Stomach (tissue), 9 donors: Measurements from ENCODE around the gene COL1A1. TPM values are rescaled to one million over a fixed set of nuclear protein-coding genes. Genes with fewer than 3 reads are reported as not detected.

ENCODE experiments used
- DNase-seq, 2 donors: peaks; one replicate each; pipeline versions ENCODE4 v3.0.0 to v3.0.0-alpha.2; 2013 to 2019
- H3K27ac ChIP-seq, 5 donors: fragments of 200-600 bp in 4 of 5; sonication (generic) in 4 of 5; one replicate each; pipeline ENCODE4 v1.5.1; 2013 to 2019; ENCODE audit warnings: mild to moderate bottlenecking in 1 of 5, moderate library complexity in 1 of 5
- H3K27me3 ChIP-seq, 3 donors: fragments of 200-600 bp; sonication (generic); one replicate each; pipeline ENCODE4 v1.5.1; 2017 to 2019; ENCODE audit warnings: mixed run types in 1 of 3
- H3K36me3 ChIP-seq, 4 donors: fragments of 200-600 bp; sonication (generic); 1 replicate in 3 of 4; 2 replicates in 1 of 4; pipeline ENCODE4 v1.5.1; 2016 to 2019
- H3K4me1 ChIP-seq, 4 donors: fragments of 200-600 bp; sonication (generic); one replicate each; pipeline ENCODE4 v1.5.1; 2016 to 2019
- H3K4me3 ChIP-seq, 4 donors: fragments of 200-600 bp; sonication (generic) in 3 of 4; one replicate each; pipeline ENCODE4 v1.5.1; 2016 to 2019; ENCODE audit warnings: mild to moderate bottlenecking in 1 of 4
- H3K9me3 ChIP-seq, 4 donors: fragments of 200-600 bp; sonication (generic); one replicate each; pipeline ENCODE4 v1.5.1; 2016 to 2019
- EP300 ChIP-seq: sonication (generic); formaldehyde crosslinking; IDR thresholded peaks from one replicate; pipeline ENCODE4 v1.6.1; 2017; ENCODE audit warnings: antibody characterized with exemption
- POLR2A ChIP-seq, 4 donors: fragments of 450-650 bp; IDR thresholded peaks; one replicate each; pipeline ENCODE4 v1.6.1; 2016; ENCODE audit warnings: antibody characterized with exemption in 4 of 4, control low read depth in 2 of 4, mild to moderate bottlenecking in 1 of 4, moderate library complexity in 1 of 4
- POLR2AphosphoS5 ChIP-seq, 3 donors: sonication (generic); formaldehyde crosslinking; IDR thresholded peaks; one replicate each; pipeline ENCODE4 v1.6.1; 2016; ENCODE audit warnings: antibody characterized with exemption in 3 of 3
- WGBS, 5 donors: extraction: QIAGEN DNeasy Blood & Tissue Kit in 3 of 5; methylation state at CpG; one replicate each; pipeline versions ENCODE4 v1.1.5 to v1.1.7; 2013 to 2018; 5-methylcytosine and 5-hydroxymethylcytosine counted together
- intact Hi-C: fragments of 100-400 bp; cut with DNase I; formaldehyde crosslinking; loops from one replicate; pipeline ENCODE4 v1.15.1; 2023; ENCODE audit warnings: low total_unique reads
- polyA plus RNA-seq, 3 donors: library from polyadenylated mRNA; stranded (reverse); fragments of 200-250 nt; gene quantifications; one replicate each; pipeline ENCODE4 v1.2.3, GENCODE V29; 2013
- total RNA-seq, 5 donors: library from RNA; depleted of rRNA; stranded (reverse); fragments of >200 nt; gene quantifications; one replicate each; pipeline versions ENCODE4 v1.1.0 to v1.2.3, GENCODE V29; 2014 to 2016
- TF ChIP-seq, protein P1 (sequence below), 7 experiments: fragments of 450-650 bp in 4 of 7; fragments of 200-600 bp in 3 of 7; sonication (generic) in 3 of 7; IDR thresholded peaks; one replicate each; pipeline ENCODE4 v1.5.1; 2016 to 2019; ENCODE audit warnings: antibody characterized with exemption in 7 of 7, control low read depth in 2 of 7, mild to moderate bottlenecking in 1 of 7
- donor health status: healthy with polysubstance abuse.
- donor health status: Bipolar disorder and iron deficiency.
- donor health status: healthy.

COL1A1 gene
- total and polyA plus RNA-seq, 8 donors: 17.9 to 1,931 (median 142) TPM

DNA sequence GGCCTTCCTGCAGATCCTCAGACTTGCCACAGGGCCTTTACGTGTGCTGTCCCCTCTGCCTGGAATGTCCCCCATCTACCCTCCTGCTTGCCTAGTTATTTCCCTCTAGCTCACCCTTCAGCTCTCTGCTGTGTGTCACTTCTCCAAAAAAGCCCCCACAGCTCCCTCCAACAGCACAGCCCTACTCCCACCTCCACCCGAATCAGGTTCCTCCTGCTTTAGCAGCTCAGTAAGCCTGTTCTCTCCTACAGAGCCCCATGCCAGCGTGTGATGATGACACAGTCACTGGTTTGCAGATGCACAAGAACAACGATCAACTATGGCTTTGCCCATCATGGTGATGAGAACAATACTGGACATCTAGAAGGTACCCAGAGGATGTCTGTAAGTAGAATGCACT, 64.4 kb downstream of the COL1A1 start:
- H3K9me3 ChIP-seq: no peaks in the 10 kb centered on the region
- TF ChIP-seq POLR2AphosphoS5 (IDR thresholded peaks at IDR 0.05) (no peak), EP300 (no peak), POLR2A (IDR thresholded peaks at IDR 0.05) (no peak)
- TF ChIP-seq, protein P1, sequence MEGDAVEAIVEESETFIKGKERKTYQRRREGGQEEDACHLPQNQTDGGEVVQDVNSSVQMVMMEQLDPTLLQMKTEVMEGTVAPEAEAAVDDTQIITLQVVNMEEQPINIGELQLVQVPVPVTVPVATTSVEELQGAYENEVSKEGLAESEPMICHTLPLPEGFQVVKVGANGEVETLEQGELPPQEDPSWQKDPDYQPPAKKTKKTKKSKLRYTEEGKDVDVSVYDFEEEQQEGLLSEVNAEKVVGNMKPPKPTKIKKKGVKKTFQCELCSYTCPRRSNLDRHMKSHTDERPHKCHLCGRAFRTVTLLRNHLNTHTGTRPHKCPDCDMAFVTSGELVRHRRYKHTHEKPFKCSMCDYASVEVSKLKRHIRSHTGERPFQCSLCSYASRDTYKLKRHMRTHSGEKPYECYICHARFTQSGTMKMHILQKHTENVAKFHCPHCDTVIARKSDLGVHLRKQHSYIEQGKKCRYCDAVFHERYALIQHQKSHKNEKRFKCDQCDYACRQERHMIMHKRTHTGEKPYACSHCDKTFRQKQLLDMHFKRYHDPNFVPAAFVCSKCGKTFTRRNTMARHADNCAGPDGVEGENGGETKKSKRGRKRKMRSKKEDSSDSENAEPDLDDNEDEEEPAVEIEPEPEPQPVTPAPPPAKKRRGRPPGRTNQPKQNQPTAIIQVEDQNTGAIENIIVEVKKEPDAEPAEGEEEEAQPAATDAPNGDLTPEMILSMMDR (IDR thresholded peaks at IDR 0.05): no peak
- no peak overlapping the region for H3K27ac ChIP-seq
- H3K4me1 ChIP-seq: peaks cover 20 to 49% (median 33%) of the 10 kb centered on the region in 4 donors
- no peaks in the 10 kb centered on the region for H3K27me3 ChIP-seq
- H3K4me3 ChIP-seq: no peak overlapping the region
- DNase-seq: no peak
- intact Hi-C loops: no loop called here
- 90 to 97% (median 92%) methylated on average over 4 of the region's 4 CpGs for WGBS, 5 donors
- peaks cover 69 to 82% (median 80%) of the 10 kb centered on the region in 4 donors for H3K36me3 ChIP-seq

DNA sequence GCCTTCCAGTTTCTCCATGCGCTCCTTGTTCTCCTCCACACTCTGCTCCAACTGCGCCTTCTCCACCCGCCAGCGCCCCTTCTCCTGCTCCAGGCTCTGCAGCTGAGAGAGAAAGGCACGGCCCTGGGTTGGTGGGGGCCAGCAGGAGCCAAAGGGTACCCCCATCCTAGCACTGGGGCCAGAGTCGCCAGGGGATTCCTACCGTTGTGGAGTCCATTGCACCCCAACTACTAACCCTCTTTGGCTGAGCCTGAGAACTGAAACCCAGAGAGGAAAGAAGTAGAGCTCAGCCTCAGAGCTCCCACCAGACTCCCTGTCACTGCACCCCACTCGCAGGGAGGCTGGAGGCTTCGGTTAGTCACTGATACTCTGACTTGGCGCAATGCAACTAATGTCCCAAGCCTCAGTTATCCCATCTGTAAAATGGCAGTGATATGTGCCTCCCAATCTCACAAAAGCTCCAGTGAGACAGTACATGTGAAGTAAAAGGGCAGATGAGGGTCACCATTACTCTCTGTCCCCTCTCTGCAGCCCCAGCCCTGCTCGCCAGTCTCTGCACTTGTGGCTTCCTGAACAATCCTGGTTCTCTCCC, 65.2 kb downstream of the COL1A1 start:
- intact Hi-C loops: no loop called here
- no peaks in the 10 kb centered on the region for H3K9me3 ChIP-seq
- no peak overlapping the region for H3K27ac ChIP-seq
- no peak overlapping the region for H3K4me3 ChIP-seq
- H3K27me3 ChIP-seq: no peaks in the 10 kb centered on the region
- peaks cover 63 to 74% (median 71%) of the 10 kb centered on the region in 4 donors for H3K36me3 ChIP-seq
- H3K4me1 ChIP-seq: peaks cover 20 to 47% (median 33%) of the 10 kb centered on the region in 4 donors
- DNase-seq: no peak
- WGBS, 5 donors: 91 to 96% (median 91%) methylated on average over 8 to 11 of the region's 11 CpGs
- no peak for TF ChIP-seq POLR2A (IDR thresholded peaks at IDR 0.05)
- TF ChIP-seq POLR2AphosphoS5 (IDR thresholded peaks at IDR 0.05): no peak
- TF ChIP-seq EP300: no peak

DNA sequence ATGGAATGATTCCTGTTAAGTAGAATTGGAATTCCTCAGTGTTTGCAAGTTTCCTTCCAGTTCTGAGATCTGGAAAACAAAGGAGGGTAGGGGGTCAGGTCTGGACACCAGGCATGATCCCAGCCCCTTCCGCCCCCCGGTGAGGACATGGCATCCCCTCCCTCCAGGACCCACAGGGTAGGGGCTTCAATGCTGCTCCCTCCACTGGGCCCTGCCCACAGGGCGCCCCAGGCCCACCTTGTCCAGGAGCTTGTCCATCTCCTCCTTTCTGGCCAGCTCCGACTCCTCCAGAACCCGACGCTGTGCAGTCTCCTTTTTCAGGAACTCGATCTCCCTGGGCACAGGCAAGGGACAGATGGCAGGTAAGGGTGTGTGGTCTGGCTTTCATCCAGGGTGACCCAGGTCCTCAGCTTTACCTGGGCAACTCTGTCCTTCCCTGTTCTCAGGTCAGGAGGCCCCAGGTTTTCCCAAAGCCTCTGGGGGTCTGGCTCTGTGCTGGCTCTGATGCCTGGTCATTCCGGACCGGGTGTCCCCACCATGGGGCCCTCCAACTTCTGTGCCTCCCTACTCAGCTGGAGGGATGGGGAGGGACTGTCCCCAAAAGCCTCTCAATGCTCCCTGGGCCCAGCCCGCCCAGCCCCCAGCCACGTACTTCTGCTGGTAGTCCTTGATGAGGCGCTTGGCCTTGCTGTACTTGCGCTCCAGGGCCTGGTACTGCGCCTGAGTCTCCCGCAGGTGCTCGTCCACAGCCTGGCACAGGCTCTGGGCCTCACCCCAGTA, 65.9 kb downstream of the COL1A1 start:
- WGBS, 5 donors: 84 to 88% (median 86%) methylated on average over 6 to 16 of the region's 16 CpGs
- intact Hi-C loops: no loop called here
- TF ChIP-seq EP300: no peak
- TF ChIP-seq, protein P1 (IDR thresholded peaks at IDR 0.05): no peak
- no peak for TF ChIP-seq POLR2AphosphoS5 (IDR thresholded peaks at IDR 0.05)
- no peak for TF ChIP-seq POLR2A (IDR thresholded peaks at IDR 0.05)
- Histone ChIP-seq H3K36me3 (peaks cover 56 to 67% (median 64%) of the 10 kb centered on the region in 4 donors), H3K4me1 (peaks cover 22 to 46% (median 33%) of the 10 kb centered on the region in 4 donors), H3K27ac (no peak overlapping the region), H3K4me3 (no peak overlapping the region), H3K27me3 (peaks cover 0 to 6% (median 6%) of the 10 kb centered on the region in 3 donors), H3K9me3 (no peaks in the 10 kb centered on the region)
- no peak for DNase-seq

DNA sequence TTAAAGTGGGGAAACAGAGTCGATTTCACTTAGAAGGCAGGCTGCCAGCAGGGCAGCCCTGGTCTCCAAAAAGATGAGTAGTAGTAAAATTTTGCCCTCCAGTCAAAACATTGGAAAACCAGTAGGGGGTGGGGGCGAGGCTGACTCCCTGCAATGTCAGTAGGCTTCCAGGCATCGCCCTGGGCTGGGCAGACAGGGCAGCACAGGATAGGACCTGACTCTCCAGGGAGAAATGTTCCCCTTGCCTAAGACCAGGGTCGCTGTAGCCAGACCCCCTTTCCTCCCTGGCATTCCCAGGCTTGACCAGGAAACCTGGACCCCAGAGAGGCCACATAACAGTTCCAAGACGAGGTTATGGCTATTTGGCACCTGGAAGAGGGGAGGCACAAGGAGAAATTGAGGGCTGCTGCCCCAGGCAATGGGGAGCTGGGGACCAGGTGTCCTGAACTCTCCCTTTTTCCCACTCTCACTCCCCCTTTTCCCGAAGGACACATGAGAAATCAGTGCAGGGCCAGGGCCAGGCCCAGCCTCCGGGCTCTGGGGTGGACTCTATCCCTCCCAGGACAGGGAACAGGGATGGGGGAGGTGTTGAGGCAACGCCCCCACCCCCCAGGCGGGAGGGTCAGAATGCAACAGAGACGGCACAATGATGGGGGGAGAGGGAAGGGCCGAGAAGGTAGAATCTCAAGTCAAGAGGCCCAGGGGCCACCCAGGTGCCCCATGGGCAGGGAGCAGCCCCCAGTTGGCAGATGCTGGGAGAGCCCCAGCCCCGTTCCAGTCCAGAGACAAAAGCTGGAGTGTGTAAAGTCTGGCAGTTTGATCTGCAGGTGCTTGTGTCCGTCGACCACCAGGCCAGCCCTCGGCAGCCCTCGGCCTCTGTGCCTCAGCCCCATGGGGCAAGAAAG, 67.0 kb downstream of the COL1A1 start:
- Histone ChIP-seq H3K27ac (no peak overlapping the region), H3K36me3 (peaks cover 48 to 56% (median 54%) of the 10 kb centered on the region in 4 donors), H3K4me1 (peaks cover 27 to 46% (median 33%) of the 10 kb centered on the region in 4 donors), H3K4me3 (no peak overlapping the region), H3K9me3 (no peaks in the 10 kb centered on the region), H3K27me3 (peaks cover 0 to 17% (median 16%) of the 10 kb centered on the region in 3 donors)
- intact Hi-C loops: no loop called here
- TF ChIP-seq, protein P1 (IDR thresholded peaks at IDR 0.05): no peak
- TF ChIP-seq POLR2A (IDR thresholded peaks at IDR 0.05): no peak
- TF ChIP-seq POLR2AphosphoS5 (IDR thresholded peaks at IDR 0.05): no peak
- no peak for TF ChIP-seq EP300
- WGBS, 5 donors: 70 to 83% (median 77%) methylated on average over 9 to 16 of the region's 16 CpGs
- no peak for DNase-seq
